Aorta (tissue), 5 donors: ENCODE results near the gene SLC7A8. TPM values are rescaled to one million over a fixed set of nuclear protein-coding genes. Genes with fewer than 3 reads are reported as not detected.

Source experiments
- ATAC-seq: fragments of 200-7000 bp; cut with Tn5 transposase; one replicate; pipeline ENCODE4 v1.9.1; 2022; ENCODE audit warnings: moderate library complexity; ENCODE audit not compliant: low FRiP score
- DNase-seq, 2 donors: peaks; one replicate each; pipeline ENCODE4 v3.0.0-alpha.2; 2020
- H3K27ac ChIP-seq, 2 donors: one replicate each; pipeline ENCODE4 v1.5.1; 2013; ENCODE audit warnings: low read length in 2 of 2, mild to moderate bottlenecking in 2 of 2, moderate library complexity in 2 of 2, control low read depth in 1 of 2, inconsistent platforms in 1 of 2, low read depth in 1 of 2
- H3K27me3 ChIP-seq, 2 donors: one replicate each; pipeline ENCODE4 v1.6.1; 2013; ENCODE audit warnings: control low read depth in 1 of 2, low read length in 1 of 2, mild to moderate bottlenecking in 1 of 2, moderate library complexity in 1 of 2; ENCODE audit not compliant: insufficient read depth in 2 of 2, control insufficient read depth in 1 of 2
- H3K36me3 ChIP-seq, 2 donors: one replicate each; pipeline ENCODE4 v1.6.1; 2013; ENCODE audit warnings: control low read depth in 1 of 2, low read length in 1 of 2, mild to moderate bottlenecking in 1 of 2; ENCODE audit not compliant: insufficient read depth in 2 of 2, control insufficient read depth in 1 of 2
- H3K4me1 ChIP-seq, 2 donors: one replicate each; pipeline ENCODE4 v1.6.1; 2013; ENCODE audit warnings: low read length in 2 of 2, control low read depth in 1 of 2, mild to moderate bottlenecking in 1 of 2, moderate library complexity in 1 of 2; ENCODE audit not compliant: insufficient read depth in 2 of 2, control insufficient read depth in 1 of 2
- H3K4me3 ChIP-seq, 2 donors: one replicate each; pipeline ENCODE4 v1.5.1; 2013; ENCODE audit warnings: low read length in 2 of 2, control low read depth in 1 of 2, mild to moderate bottlenecking in 1 of 2
- H3K9me3 ChIP-seq: one replicate; pipeline ENCODE4 v1.6.1; 2013; ENCODE audit warnings: mild to moderate bottlenecking, low read length; ENCODE audit not compliant: control insufficient read depth
- WGBS, 2 donors: extraction: QIAGEN DNeasy Blood & Tissue Kit; methylation state at CpG; one replicate each; pipeline ENCODE4 v1.1.7; 2013; 5-methylcytosine and 5-hydroxymethylcytosine counted together
- intact Hi-C, 2 donors: fragments of 100-400 bp; cut with DNase I; formaldehyde crosslinking; loops; one replicate each; pipeline versions ENCODE4 v1.14.2 to v1.15.0; 2022
- polyA plus RNA-seq, 2 donors: library from polyadenylated mRNA; stranded (reverse); fragments of 200-250 nt; gene quantifications; one replicate each; pipeline ENCODE4 v1.2.3, GENCODE V29; 2013
- total RNA-seq, 2 donors: library from RNA; stranded (reverse); fragmentation: NEBNext Ultra II Directional; extraction: Animal tissue kit (Norgen Biotek cat#: 25700); gene quantifications; one replicate each; pipeline ENCODE4 v1.2.1, GENCODE V29; 2021
- donor health status: healthy with polysubstance abuse.
- donor health status: Bipolar disorder and iron deficiency.
- donor health status: DM: no; HTN: no; CAD: no.
- donor health status: DM: no; HTN: no; CAD: no.
- donor health status: DM: yes; HTN: yes; CAD: no.

SLC7A8 gene
- total and polyA plus RNA-seq, 4 donors: 8.9 to 31.4 (median 15.5) TPM

DNA sequence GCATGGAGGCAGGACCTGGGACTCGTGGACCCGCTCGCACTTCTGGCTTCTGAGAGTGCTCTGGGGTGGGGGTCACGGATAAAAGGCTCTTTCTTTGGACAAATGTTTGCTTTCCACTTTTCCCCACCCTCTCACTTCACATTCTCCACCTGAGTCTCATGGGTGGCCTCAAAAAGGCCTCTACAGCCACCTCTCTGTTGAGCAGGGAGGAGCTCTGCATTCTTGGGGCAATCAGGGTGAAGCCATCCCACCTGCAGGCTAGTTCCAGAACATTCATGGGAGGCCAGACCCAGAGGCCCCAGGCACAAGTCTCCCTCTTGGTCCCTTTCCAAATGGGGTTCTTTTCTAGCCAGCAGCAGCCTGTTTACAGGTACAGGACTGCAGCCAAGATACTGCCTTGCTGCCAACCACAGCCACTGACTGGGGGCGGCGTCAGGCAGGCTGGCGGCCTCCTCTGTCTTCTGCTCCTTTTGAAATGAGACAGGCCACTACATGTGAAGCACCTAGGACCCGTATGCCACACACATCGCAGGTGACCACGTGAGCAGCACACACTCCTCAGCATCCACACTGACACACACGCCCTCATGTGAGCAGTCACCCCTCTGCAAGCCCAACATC is 46.2 kb downstream of the SLC7A8 start:
- DNase-seq: no peak
- Histone ChIP-seq H3K4me1 (no peaks in the 10 kb centered on the region), H3K4me3 (no peak overlapping the region), H3K27ac (no peak overlapping the region), H3K36me3 (peaks cover 0 to 3% of the 10 kb centered on the region in 2 donors), H3K9me3 (no peaks in the 10 kb centered on the region), H3K27me3 (no peaks in the 10 kb centered on the region)
- ATAC-seq: no peak
- 81 to 86% methylated on average over 11 of the region's 11 CpGs for WGBS, 2 donors
- intact Hi-C loops: no loop called here

DNA sequence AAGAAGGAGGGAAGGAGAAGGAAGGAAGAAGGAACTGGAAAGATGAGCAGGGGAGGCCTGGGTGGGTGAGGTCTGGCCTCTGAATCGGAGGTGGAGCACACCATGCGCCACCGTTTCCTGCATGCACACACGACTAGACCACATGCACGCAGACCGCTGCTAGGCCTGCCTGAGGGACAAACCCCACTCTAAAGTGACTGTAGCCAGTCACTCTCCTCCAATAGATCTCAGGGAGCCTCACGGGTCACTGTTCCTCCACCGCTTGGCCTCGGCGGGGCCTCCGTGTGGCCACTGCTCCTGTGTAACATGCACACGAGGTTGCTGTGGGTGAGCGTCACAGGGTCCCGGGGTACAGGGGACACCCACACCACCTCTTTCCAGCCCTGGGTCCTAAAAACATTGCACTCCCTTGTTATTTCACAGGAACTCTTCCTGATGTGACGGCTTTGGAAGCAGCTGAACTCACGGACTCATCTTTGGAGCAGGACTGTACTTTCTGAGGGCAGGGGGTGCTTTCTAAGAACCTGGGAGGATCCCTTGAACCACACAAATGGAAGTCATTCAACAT is 46.8 kb downstream of the SLC7A8 start:
- Histone ChIP-seq H3K36me3 (peaks cover 0 to 3% of the 10 kb centered on the region in 2 donors), H3K4me1 (no peaks in the 10 kb centered on the region), H3K4me3 (no peak overlapping the region), H3K9me3 (no peaks in the 10 kb centered on the region), H3K27me3 (no peaks in the 10 kb centered on the region), H3K27ac (no peak overlapping the region)
- intact Hi-C loops: no loop called here
- DNase-seq: no peak
- ATAC-seq: no peak
- WGBS, 2 donors: 92 to 94% methylated on average over 15 to 16 of the region's 16 CpGs

DNA sequence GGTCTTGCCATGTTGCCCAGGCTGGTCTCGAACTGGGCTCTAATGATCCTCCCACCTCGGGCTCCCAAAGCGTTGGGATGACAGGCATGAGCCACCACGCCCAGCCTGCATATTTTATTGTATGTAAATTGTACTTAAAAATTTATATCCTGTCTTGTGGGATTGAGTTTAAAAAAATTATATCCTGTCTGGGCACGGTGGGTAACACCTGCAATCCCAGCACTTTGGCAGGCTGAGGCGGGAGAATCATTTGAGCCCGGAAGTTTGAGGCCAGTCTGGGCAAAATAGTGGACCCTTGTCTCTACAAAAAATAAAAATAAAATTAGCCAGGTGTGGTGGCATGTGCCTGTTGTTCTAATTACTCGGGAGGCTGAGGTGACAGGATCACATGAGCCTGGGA is 50.5 kb downstream of the SLC7A8 start:
- Histone ChIP-seq H3K27ac (no peak overlapping the region), H3K4me1 (no peaks in the 10 kb centered on the region), H3K27me3 (no peaks in the 10 kb centered on the region), H3K36me3 (peaks cover 4 to 6% of the 10 kb centered on the region in 2 donors), H3K4me3 (no peak overlapping the region), H3K9me3 (no peaks in the 10 kb centered on the region)
- intact Hi-C loops: no loop called here
- ATAC-seq (no peak), DNase-seq (no peak)
- 92 to 95% methylated on average over 8 of the region's 8 CpGs for WGBS, 2 donors

DNA sequence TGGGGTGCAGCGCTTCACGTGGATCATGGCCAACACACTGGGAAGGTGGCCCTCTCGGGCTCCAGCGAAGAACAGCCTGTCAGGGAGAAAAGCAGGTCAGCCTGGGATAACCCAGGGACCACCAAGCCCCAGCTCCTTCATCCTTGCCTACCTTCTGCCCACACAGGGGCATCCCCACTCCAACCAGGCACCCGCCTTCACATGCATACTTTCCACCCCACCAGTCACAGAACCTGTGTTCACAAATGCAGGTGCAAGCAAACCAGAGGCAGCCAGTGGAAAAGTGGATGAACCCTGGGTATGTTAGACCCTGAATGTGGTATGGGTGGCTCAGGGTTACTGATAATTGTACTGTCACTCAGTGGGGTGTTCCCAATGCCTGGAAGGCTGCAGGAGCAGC is 52.0 kb downstream of the SLC7A8 start:
- no peak overlapping the region for H3K4me3 ChIP-seq
- 89% methylated on average over 5 of the region's 5 CpGs for WGBS, 2 donors
- DNase-seq (no peak), ATAC-seq (no peak)
- no peaks in the 10 kb centered on the region for H3K9me3 ChIP-seq
- intact Hi-C loops: no loop called here
- no peaks in the 10 kb centered on the region for H3K27me3 ChIP-seq
- peaks cover 2 to 9% of the 10 kb centered on the region in 2 donors for H3K36me3 ChIP-seq
- no peak overlapping the region for H3K27ac ChIP-seq
- no peaks in the 10 kb centered on the region for H3K4me1 ChIP-seq

DNA sequence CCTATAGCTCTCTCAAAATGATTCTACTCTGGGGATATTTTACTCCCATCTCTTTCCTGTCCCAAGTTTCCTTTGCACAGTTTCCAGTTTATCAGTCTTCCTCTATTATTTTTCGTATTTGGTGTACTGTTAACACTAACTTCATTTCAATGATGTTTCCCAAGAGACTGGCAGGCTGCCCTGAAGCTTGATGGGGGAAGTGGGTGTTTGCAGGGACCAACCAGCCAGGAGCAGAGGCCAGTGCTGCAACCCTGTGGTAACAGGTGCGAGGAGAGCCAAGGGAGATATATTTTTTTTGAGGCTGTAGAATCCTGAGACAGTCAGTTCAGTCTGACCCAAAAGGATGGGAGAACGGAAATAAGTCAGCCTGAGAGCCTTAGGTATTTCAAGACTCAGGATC is 52.6 kb downstream of the SLC7A8 start:
- DNase-seq (no peak), ATAC-seq (no peak)
- Histone ChIP-seq H3K27me3 (no peaks in the 10 kb centered on the region), H3K4me1 (no peaks in the 10 kb centered on the region), H3K27ac (no peak overlapping the region), H3K4me3 (no peak overlapping the region), H3K36me3 (peaks cover 2 to 9% of the 10 kb centered on the region in 2 donors), H3K9me3 (no peaks in the 10 kb centered on the region)
- WGBS, 2 donors: 58 to 63% methylated on average over 3 of the region's 3 CpGs
- intact Hi-C loops: no loop called here

DNA sequence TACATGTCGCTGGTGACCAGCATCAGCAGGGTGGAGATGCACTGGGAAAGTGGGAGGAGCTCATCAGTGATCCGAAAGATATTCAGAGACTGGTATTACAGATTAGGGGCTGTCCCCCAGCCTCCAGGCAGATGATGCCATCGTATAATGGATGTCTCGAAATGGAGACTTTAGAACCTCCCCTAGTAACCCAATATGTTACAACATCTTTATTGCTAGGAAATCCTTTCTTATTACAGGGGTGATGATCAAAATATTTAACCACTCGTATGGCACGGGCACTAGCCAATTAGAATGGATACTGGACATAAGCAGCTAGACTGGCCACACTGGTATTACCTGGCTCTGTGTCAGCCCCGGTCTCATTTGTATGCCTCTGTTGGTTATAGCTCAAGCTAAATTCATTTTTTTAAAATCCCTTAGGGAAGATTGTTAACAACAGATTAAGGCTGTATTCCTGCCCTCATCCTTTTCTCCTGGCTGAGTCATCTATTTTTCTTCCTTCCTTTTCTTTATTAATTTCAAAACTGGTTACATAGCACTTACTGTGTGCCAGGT is 53.6 kb downstream of the SLC7A8 start:
- Histone ChIP-seq H3K9me3 (no peaks in the 10 kb centered on the region), H3K27ac (no peak overlapping the region)
- intact Hi-C loops: loop anchor here in 1 of 2 donors (10.0 kb wide), 1 partner anchor 165 kb away; no protein-coding TSS in a partner anchor

DNA sequence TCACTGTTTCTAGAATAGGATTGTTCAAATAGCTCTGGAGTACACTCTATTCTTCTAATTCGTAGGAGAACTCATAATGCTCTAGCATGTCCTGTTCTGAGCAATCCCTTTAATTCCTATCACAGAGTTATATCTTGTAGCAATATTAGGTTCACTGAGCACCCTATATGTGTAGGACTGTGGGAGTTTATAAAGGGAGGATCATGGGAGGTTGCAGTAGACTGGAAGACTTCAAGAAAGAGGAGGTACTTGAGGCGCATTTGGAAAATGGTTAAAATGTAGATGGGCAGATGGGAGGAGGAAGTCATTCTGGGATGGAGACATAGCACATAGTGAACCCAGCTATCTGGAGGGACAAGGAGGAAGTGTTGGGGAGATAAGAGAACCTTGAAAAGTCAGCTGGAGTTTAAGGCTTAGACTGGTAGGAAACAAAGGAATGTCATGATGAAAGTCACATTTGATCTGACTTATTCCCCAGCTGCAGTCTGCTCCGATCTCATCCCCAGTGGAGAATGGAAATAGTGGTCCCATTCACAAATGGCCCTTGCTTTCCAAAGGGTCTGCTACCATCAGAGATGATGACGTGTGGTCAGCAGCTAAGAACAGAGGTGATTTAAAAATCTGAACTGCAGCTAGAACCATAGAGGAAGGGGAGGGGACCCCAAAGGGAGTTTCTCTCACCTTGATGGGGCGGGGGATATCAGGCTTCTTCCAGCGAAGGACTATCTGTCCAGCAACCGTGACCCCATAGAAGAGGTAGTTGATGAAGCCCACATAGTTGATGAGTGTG is 54.3 kb downstream of the SLC7A8 start:
- Histone ChIP-seq H3K4me3 (no peak overlapping the region), H3K9me3 (no peaks in the 10 kb centered on the region), H3K27me3 (no peaks in the 10 kb centered on the region), H3K27ac (no peak overlapping the region), H3K36me3 (peaks cover 2 to 9% of the 10 kb centered on the region in 2 donors), H3K4me1 (no peaks in the 10 kb centered on the region)
- WGBS, 2 donors: 93 to 98% methylated on average over 7 of the region's 7 CpGs
- DNase-seq (no peak), ATAC-seq (no peak)
- intact Hi-C loops: loop anchor here in 1 of 2 donors (10.0 kb wide), 1 partner anchor 166 kb away; no protein-coding TSS in a partner anchor

More for the DNA sequence above, 53.6 kb downstream of the SLC7A8 start:
- no peak for DNase-seq
- Histone ChIP-seq H3K4me3 (no peak overlapping the region), H3K36me3 (peaks cover 2 to 9% of the 10 kb centered on the region in 2 donors), H3K27me3 (no peaks in the 10 kb centered on the region), H3K4me1 (no peaks in the 10 kb centered on the region)
- no peak for ATAC-seq
- 93 to 96% methylated on average over 7 of the region's 7 CpGs for WGBS, 2 donors

DNA sequence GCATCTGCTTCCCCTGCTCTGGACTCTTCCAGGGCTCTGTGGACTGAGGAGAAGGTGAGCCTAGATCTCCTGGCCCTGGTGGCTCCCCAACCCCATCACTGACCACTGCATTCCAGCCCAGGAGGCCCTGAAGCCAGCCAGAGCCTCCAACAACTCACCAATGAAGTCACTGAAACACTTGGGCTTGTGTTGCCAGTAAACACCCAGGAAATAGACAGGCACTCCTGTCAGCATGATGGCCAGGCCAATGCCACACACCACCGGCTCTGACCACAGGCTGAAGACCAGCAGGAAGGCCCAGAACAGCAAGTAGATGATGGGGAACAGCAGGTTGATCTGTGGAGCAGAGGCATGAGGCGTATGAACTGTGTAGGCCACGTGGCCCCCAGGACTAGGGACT is 55.6 kb downstream of the SLC7A8 start:
- Histone ChIP-seq H3K27ac (no peak overlapping the region), H3K4me3 (no peak overlapping the region), H3K9me3 (no peaks in the 10 kb centered on the region), H3K36me3 (peaks cover 2 to 9% of the 10 kb centered on the region in 2 donors), H3K27me3 (no peaks in the 10 kb centered on the region), H3K4me1 (no peaks in the 10 kb centered on the region)
- intact Hi-C loops: loop anchor here in 1 of 2 donors (10.0 kb wide), 1 partner anchor 167 kb away; no protein-coding TSS in a partner anchor
- no peak for ATAC-seq
- peak in 1 of 2 donors; percentile 43 for DNase-seq
- WGBS, 2 donors: 90 to 94% methylated on average over 3 of the region's 3 CpGs
